ENCODE data around the gene RORB.

The RORB gene

GRCh38 chr9:74595286-74595685 lies 98.2 kb downstream of the RORB start:
- POLR2A ChIA-PET = no interaction called here
- TF ChIP-seq, protein P1, sequence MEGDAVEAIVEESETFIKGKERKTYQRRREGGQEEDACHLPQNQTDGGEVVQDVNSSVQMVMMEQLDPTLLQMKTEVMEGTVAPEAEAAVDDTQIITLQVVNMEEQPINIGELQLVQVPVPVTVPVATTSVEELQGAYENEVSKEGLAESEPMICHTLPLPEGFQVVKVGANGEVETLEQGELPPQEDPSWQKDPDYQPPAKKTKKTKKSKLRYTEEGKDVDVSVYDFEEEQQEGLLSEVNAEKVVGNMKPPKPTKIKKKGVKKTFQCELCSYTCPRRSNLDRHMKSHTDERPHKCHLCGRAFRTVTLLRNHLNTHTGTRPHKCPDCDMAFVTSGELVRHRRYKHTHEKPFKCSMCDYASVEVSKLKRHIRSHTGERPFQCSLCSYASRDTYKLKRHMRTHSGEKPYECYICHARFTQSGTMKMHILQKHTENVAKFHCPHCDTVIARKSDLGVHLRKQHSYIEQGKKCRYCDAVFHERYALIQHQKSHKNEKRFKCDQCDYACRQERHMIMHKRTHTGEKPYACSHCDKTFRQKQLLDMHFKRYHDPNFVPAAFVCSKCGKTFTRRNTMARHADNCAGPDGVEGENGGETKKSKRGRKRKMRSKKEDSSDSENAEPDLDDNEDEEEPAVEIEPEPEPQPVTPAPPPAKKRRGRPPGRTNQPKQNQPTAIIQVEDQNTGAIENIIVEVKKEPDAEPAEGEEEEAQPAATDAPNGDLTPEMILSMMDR (IDR thresholded peaks at IDR 0.05; ENCODE audit: control extremely low read depth, extremely low read depth, low read depth, missing control alignments) = no peak
- DNase-seq (ENCODE audit: extremely low spot score) = no peak
- CTCF ChIA-PET = no interaction called here

- CTCF ChIA-PET = interaction anchor here (2.0 kb wide), 1 partner anchor 8 kb away, joined by 4 read pairs; no protein-coding TSS in a partner anchor
- POLR2A ChIA-PET = no interaction called here
- TF ChIP-seq, protein P1 (IDR thresholded peaks at IDR 0.05; ENCODE audit: control extremely low read depth, extremely low read depth, low read depth, missing control alignments) = no peak
- no peak for DNase-seq (ENCODE audit: extremely low spot score)
These were observed 101.7 kb downstream of the RORB start for GRCh38 chr9:74598874-74599273.

- POLR2A ChIA-PET = no interaction called here
- TF ChIP-seq, protein P1 (IDR thresholded peaks at IDR 0.05; ENCODE audit: control extremely low read depth, extremely low read depth, low read depth, missing control alignments) = no peak
- DNase-seq (ENCODE audit: extremely low spot score) = no peak
- CTCF ChIA-PET = interaction anchor here (1.1 to 1.6 kb wide), 2 partner anchors 18 to 66 kb away, joined by 3 read pairs; no protein-coding TSS in a partner anchor
These were observed 112.7 kb downstream of the RORB start for GRCh38 chr9:74609671-74610405.

- POLR2A ChIA-PET = no interaction called here
- no peak for DNase-seq (ENCODE audit: extremely low spot score)
- CTCF ChIA-PET = interaction anchor here (1.1 to 1.6 kb wide), 2 partner anchors 19 to 65 kb away, joined by 3 read pairs; no protein-coding TSS in a partner anchor
These were observed 113.5 kb downstream of the RORB start for GRCh38 chr9:74610523-74611061.

DNA sequence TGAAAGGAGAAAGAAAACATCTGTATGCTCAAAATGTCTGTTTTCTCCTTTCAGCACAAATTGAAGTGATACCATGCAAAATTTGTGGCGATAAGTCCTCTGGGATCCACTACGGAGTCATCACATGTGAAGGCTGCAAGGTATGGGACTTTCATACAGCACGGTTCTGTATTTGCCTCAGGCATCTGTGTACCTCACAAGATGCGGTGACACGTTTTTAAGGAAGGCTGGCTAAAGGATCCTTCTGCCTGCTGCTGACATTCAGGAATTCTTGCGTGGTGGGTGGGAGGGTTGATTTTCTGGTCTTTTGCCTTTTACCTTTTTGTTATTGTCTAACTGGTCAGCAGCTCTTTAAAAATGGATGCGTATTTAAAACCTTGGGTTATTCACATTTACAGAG lies 133.1 kb downstream of the RORB start:
- DNase-seq (ENCODE audit: extremely low spot score) = no peak
- TF ChIP-seq, protein P1 (IDR thresholded peaks at IDR 0.05; ENCODE audit: control extremely low read depth, extremely low read depth, low read depth, missing control alignments) = no peak
- CTCF ChIA-PET = no interaction called here
- POLR2A ChIA-PET = no interaction called here

More at GRCh38 chr9:74610523-74611061, 113.5 kb downstream of the RORB start:
- TF ChIP-seq, protein P1 (IDR thresholded peaks at IDR 0.05; ENCODE audit: control extremely low read depth, extremely low read depth, low read depth, missing control alignments) = no peak

DNA sequence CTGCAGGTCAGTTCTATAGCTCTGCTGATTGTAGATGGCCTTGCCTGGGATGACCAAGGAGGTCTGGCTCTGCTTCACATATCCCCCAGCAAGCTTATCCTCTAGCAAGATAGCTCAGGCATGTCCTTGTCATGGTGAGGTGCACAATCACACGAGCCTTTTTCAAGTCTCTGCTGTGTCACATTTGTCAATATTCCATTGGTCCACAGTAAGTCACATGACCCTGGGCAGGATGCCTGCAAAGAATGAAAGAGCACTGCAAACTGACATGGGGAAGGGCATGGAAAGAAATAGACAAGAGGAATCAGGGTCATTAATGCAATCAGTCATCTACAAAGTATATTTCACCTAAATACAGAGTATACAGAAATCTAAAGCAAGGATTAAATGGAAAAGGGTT lies 142.0 kb downstream of the RORB start:
- DNase-seq (ENCODE audit: extremely low spot score) = no peak
- ChIA-PET CTCF (interaction anchor here (0.8 to 1.3 kb wide), 2 partner anchors 23 to 25 kb away, joined by 3 read pairs; no protein-coding TSS in a partner anchor), POLR2A (no interaction called here)
- TF ChIP-seq, protein P1 (IDR thresholded peaks at IDR 0.05; ENCODE audit: control extremely low read depth, extremely low read depth, low read depth, missing control alignments) = no peak
